Natural killer cell (primary cell): ENCODE data around the gene NAPA. TPM values are rescaled to one million over a fixed set of nuclear protein-coding genes. Genes with fewer than 3 reads are reported as not detected.

Source experiments
- ATAC-seq, 3 donors: fragments of 150-1000 bp in 2 of 3; fragments of 200-7000 bp in 1 of 3; cut with Tn5 transposase; 1 replicate in 1 of 3; 2 replicates in 2 of 3; pipeline ENCODE4 v1.10.0; 2021; ENCODE audit warnings: mild to moderate bottlenecking in 2 of 3, moderate library complexity in 2 of 3
- DNase-seq, 2 donors: peaks; one replicate each; pipeline versions ENCODE4 v3.0.0 to v3.0.0-alpha.2; 2013 to 2021; ENCODE audit warnings: mixed read lengths in 1 of 2
- H3K27ac ChIP-seq: one replicate; pipeline ENCODE4 v1.5.1; 2013; ENCODE audit warnings: mild to moderate bottlenecking, low read length
- H3K27me3 ChIP-seq: one replicate; pipeline ENCODE4 v1.6.1; 2013; ENCODE audit warnings: low read length; ENCODE audit not compliant: control insufficient read depth, insufficient read depth
- H3K36me3 ChIP-seq: one replicate; pipeline ENCODE4 v1.6.1; 2013; ENCODE audit warnings: low read length; ENCODE audit not compliant: control insufficient read depth, insufficient read depth
- H3K4me1 ChIP-seq: one replicate; pipeline ENCODE4 v1.6.1; 2013; ENCODE audit warnings: low read length; ENCODE audit not compliant: control insufficient read depth, insufficient read depth
- H3K4me3 ChIP-seq: one replicate; pipeline ENCODE4 v1.5.1; 2013; ENCODE audit warnings: low read length
- H3K9me3 ChIP-seq: one replicate; pipeline ENCODE4 v1.6.1; 2013; ENCODE audit warnings: low read length; ENCODE audit not compliant: control insufficient read depth, insufficient read depth
- H3K27ac Mint-ChIP-seq, 2 donors: one replicate each; pipeline ENCODE4 v1.8.0; 2022; ENCODE audit warnings: mild to moderate bottlenecking in 2 of 2, mixed read lengths in 2 of 2, moderate library complexity in 1 of 2
- H3K27me3 Mint-ChIP-seq, 2 donors: one replicate each; pipeline ENCODE4 v1.8.0; 2022; ENCODE audit warnings: low read depth in 2 of 2, mixed read lengths in 2 of 2
- H3K36me3 Mint-ChIP-seq: one replicate; pipeline ENCODE4 v1.8.0; 2022; ENCODE audit warnings: mixed read lengths
- H3K4me1 Mint-ChIP-seq, 2 donors: one replicate each; pipeline ENCODE4 v1.8.0; 2022; ENCODE audit warnings: mixed read lengths in 2 of 2
- H3K4me3 Mint-ChIP-seq: one replicate; pipeline ENCODE4 v1.8.0; 2022; ENCODE audit warnings: mild to moderate bottlenecking, moderate library complexity, mixed read lengths
- H3K9me3 Mint-ChIP-seq, 2 donors: one replicate each; pipeline ENCODE4 v1.8.0; 2022; ENCODE audit warnings: mixed read lengths in 2 of 2
- CTCF ChIP-seq: fragments of 200-600 bp; IDR thresholded peaks from one replicate; pipeline ENCODE4 v1.8.0; 2022; ENCODE audit warnings: antibody characterized with exemption
- WGBS: methylation state at CpG from one replicate; pipeline ENCODE4 v1.1.7; 2013; ENCODE audit warnings: missing lambda C conversion rate; ENCODE audit not compliant: insufficient coverage; 5-methylcytosine and 5-hydroxymethylcytosine counted together
- intact Hi-C: fragments of 100-400 bp; cut with micrococcal nuclease; formaldehyde crosslinking; loops from one replicate; pipeline ENCODE4 v1.14.2; 2022
- total RNA-seq, 4 donors: library from RNA; stranded (reverse); fragments of 120-200 nt in 1 of 4; gene quantifications; one replicate each; pipeline versions ENCODE4 v1.2.3 to v1.2.4, GENCODE V29; 2013 to 2022

The NAPA gene
- total RNA-seq, 3 donors from 2014 or later (not counting 1 experiment from before 2014, with no cell fraction given), result 192 to 215 (median 192) TPM

- Histone ChIP-seq H3K27me3 (peaks cover 10% of the 10 kb centered on the region), H3K4me1 (no peaks in the 10 kb centered on the region), H3K27ac (no peak overlapping the region), H3K4me3 (no peak overlapping the region), H3K9me3 (no peaks in the 10 kb centered on the region), H3K36me3 (no peaks in the 10 kb centered on the region)
- no peak for DNase-seq
- intact Hi-C loops, result no loop called here
- ATAC-seq, result no peak
- Mint-ChIP-seq H3K36me3 (no peaks in the 10 kb centered on the region), H3K27me3 (peaks cover 39 to 45% of the 10 kb centered on the region in 2 donors), H3K4me3 (no peak overlapping the region), H3K4me1 (peaks cover 0 to 6% of the 10 kb centered on the region in 2 donors), H3K27ac (no peak overlapping the region), H3K9me3 (no peaks in the 10 kb centered on the region)
- TF ChIP-seq CTCF, result no peak
- WGBS, result 88% methylated on average over 27 of the region's 27 CpGs
Measured at GRCh38 chr19:47465957-47466356, 48.9 kb downstream of the NAPA start.

GRCh38 chr19:47464675-47465419, 50.0 kb downstream of the NAPA start:
- Mint-ChIP-seq H3K27me3 (peaks cover 28 to 34% of the 10 kb centered on the region in 2 donors), H3K36me3 (no peaks in the 10 kb centered on the region), H3K9me3 (no peaks in the 10 kb centered on the region), H3K4me1 (no peaks in the 10 kb centered on the region), H3K27ac (no peak overlapping the region), H3K4me3 (no peak overlapping the region)
- 81% methylated on average over 10 of the region's 10 CpGs for WGBS
- Histone ChIP-seq H3K27me3 (peaks cover 10% of the 10 kb centered on the region), H3K9me3 (no peaks in the 10 kb centered on the region), H3K4me1 (no peaks in the 10 kb centered on the region), H3K27ac (no peak overlapping the region), H3K36me3 (no peaks in the 10 kb centered on the region), H3K4me3 (no peak overlapping the region)
- TF ChIP-seq CTCF, result no peak
- ATAC-seq, result no peak
- no peak for DNase-seq
- intact Hi-C loops, result no loop called here

GRCh38 chr19:47461876-47462275, 53.0 kb downstream of the NAPA start:
- no peaks in the 10 kb centered on the region for H3K4me1 Mint-ChIP-seq
- intact Hi-C loops, result no loop called here
- ATAC-seq (peak in 1 of 3 donors; percentile 30), DNase-seq (no peak)
- H3K27me3 ChIP-seq, result peaks cover 6% of the 10 kb centered on the region
- no peak overlapping the region for H3K4me3 ChIP-seq
- TF ChIP-seq CTCF, result no peak
- no peaks in the 10 kb centered on the region for H3K9me3 Mint-ChIP-seq
- 92% methylated on average over 3 of the region's 5 CpGs for WGBS
- peaks cover 10 to 18% of the 10 kb centered on the region in 2 donors for H3K27me3 Mint-ChIP-seq
- H3K36me3 Mint-ChIP-seq, result no peaks in the 10 kb centered on the region
- no peaks in the 10 kb centered on the region for H3K4me1 ChIP-seq
- H3K36me3 ChIP-seq, result no peaks in the 10 kb centered on the region
- H3K27ac ChIP-seq, result no peak overlapping the region
- no peaks in the 10 kb centered on the region for H3K9me3 ChIP-seq
- H3K27ac Mint-ChIP-seq, result no peak overlapping the region
- H3K4me3 Mint-ChIP-seq, result no peak overlapping the region

- no peaks in the 10 kb centered on the region for H3K36me3 Mint-ChIP-seq
- H3K4me1 Mint-ChIP-seq, result no peaks in the 10 kb centered on the region
- Histone ChIP-seq H3K9me3 (peaks cover 6% of the 10 kb centered on the region), H3K4me1 (no peaks in the 10 kb centered on the region), H3K27ac (no peak overlapping the region), H3K4me3 (no peak overlapping the region), H3K27me3 (peaks cover 20% of the 10 kb centered on the region), H3K36me3 (no peaks in the 10 kb centered on the region)
- no peak for TF ChIP-seq CTCF
- no peak overlapping the region for H3K27ac Mint-ChIP-seq
- DNase-seq, result no peak
- peak in 1 of 3 donors; percentile 28 for ATAC-seq
- H3K9me3 Mint-ChIP-seq, result peaks cover 0 to 2% of the 10 kb centered on the region in 2 donors
- H3K27me3 Mint-ChIP-seq, result peaks cover 21 to 25% of the 10 kb centered on the region in 2 donors
- WGBS, result 90% methylated on average over 8 of the region's 14 CpGs
- no peak overlapping the region for H3K4me3 Mint-ChIP-seq
- intact Hi-C loops, result no loop called here
Measured at GRCh38 chr19:47459477-47459876, 55.4 kb downstream of the NAPA start.
